Osteocyte (in vitro differentiated cells): ENCODE results near the gene GGT1. TPM values are rescaled to one million over a fixed set of nuclear protein-coding genes. Genes with fewer than 3 reads are reported as not detected.
A peak's percentile ranks its signal among the peaks of the same experiment; 100 is the strongest.

ENCODE experiments used
- DNase-seq: peaks from one replicate; pipeline ENCODE4 v3.0.0; 2021; ENCODE audit warnings: mixed read lengths; ENCODE audit not compliant: unreplicated experiment; ENCODE audit errors: extremely low spot score
- H3K27ac Mint-ChIP-seq: one replicate; pipeline ENCODE4 v1.8.0; 2021; ENCODE audit warnings: mild to moderate bottlenecking, mixed read lengths; ENCODE audit not compliant: unreplicated experiment
- H3K27me3 Mint-ChIP-seq: one replicate; pipeline ENCODE4 v1.8.0; 2021; ENCODE audit warnings: mixed read lengths; ENCODE audit not compliant: unreplicated experiment
- H3K36me3 Mint-ChIP-seq: one replicate; pipeline ENCODE4 v1.8.0; 2021; ENCODE audit warnings: mixed read lengths; ENCODE audit not compliant: unreplicated experiment
- H3K4me1 Mint-ChIP-seq: one replicate; pipeline ENCODE4 v1.8.0; 2021; ENCODE audit warnings: mixed read lengths; ENCODE audit not compliant: unreplicated experiment
- H3K4me3 Mint-ChIP-seq: one replicate; pipeline ENCODE4 v1.8.0; 2021; ENCODE audit warnings: mild to moderate bottlenecking, moderate library complexity, mixed read lengths; ENCODE audit not compliant: unreplicated experiment
- H3K9me3 Mint-ChIP-seq: one replicate; pipeline ENCODE4 v1.8.0; 2021; ENCODE audit warnings: mixed read lengths; ENCODE audit not compliant: unreplicated experiment
- CTCF ChIP-seq: fragments of 200-600 bp; sonication (generic); IDR thresholded peaks from 2 replicates; pipeline ENCODE4 v1.5.0; 2021; ENCODE audit warnings: antibody characterized with exemption, mild to moderate bottlenecking, moderate library complexity
- total RNA-seq: library from RNA; stranded (reverse); gene quantifications from 2 replicates; pipeline ENCODE4 v1.2.1, GENCODE V29; 2021

Gene GGT1
- total RNA-seq, 1 donor from 2014 or later, result 2.6 TPM

GRCh38 chr22:24567668-24568067 is 35.3 kb upstream of the GGT1 start:
- DNase-seq, result no peak
- no peak for TF ChIP-seq CTCF
- Mint-ChIP-seq H3K4me3 (no peak overlapping the region), H3K27me3 (no peaks in the 10 kb centered on the region), H3K27ac (no peak overlapping the region), H3K9me3 (no peaks in the 10 kb centered on the region), H3K4me1 (peaks cover 5% of the 10 kb centered on the region), H3K36me3 (peaks cover 12% of the 10 kb centered on the region)

DNA sequence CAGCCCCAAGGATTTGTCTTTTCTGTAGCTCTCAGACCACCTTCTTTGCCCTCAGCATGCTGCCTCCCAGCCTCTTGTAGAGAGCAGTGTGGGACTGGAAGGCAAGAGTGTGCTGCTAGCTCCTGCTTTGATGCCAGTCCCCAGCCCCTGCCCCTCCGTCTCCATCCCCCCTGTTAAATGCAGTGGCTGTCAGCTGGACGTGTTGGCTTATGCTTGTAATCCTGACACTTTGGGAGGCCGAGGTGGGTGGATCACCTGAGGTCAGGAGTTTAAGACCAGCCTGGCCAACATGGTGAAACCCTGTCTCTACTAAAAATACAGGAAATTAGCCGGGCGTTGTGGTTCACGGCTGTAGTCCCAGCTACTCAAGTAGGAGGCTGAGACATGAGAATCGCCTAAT is 31.7 kb upstream of the GGT1 start:
- H3K9me3 Mint-ChIP-seq, result no peaks in the 10 kb centered on the region
- no peak for DNase-seq
- no peaks in the 10 kb centered on the region for H3K27me3 Mint-ChIP-seq
- no peak overlapping the region for H3K4me3 Mint-ChIP-seq
- no peak overlapping the region for H3K27ac Mint-ChIP-seq
- TF ChIP-seq CTCF, result no peak
- peaks cover 27% of the 10 kb centered on the region for H3K36me3 Mint-ChIP-seq
- H3K4me1 Mint-ChIP-seq, result peaks cover 5% of the 10 kb centered on the region

DNA sequence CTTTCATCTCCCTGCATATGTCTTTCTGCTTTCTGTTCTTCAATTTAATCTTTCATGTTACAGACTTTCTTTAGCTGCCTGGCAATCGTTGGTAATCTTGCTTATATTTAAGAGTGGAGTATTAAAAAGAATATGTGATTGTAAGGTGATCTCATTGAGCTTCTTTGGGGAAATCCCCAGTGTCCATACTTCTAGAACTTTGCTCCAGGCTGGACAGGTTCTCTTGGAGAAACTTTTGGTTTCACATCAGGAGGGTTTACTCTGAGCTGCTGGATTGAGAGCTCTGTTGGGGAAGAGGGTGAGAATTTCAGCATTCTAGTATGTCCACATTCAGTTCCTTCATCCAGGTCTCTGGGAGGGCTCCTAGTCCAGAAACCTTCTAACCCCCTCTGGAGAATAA is 26.2 kb upstream of the GGT1 start:
- no peak for TF ChIP-seq CTCF
- Mint-ChIP-seq H3K27ac (no peak overlapping the region), H3K9me3 (no peaks in the 10 kb centered on the region), H3K36me3 (peaks cover 24% of the 10 kb centered on the region), H3K27me3 (no peaks in the 10 kb centered on the region), H3K4me3 (no peak overlapping the region), H3K4me1 (peaks cover 2% of the 10 kb centered on the region)
- DNase-seq, result no peak

- Mint-ChIP-seq H3K4me3 (no peak overlapping the region), H3K27ac (peak overlapping the region; percentile 5), H3K27me3 (no peaks in the 10 kb centered on the region), H3K9me3 (no peaks in the 10 kb centered on the region), H3K36me3 (peaks cover 13% of the 10 kb centered on the region), H3K4me1 (peaks cover 3% of the 10 kb centered on the region)
- no peak for DNase-seq
- TF ChIP-seq CTCF, result no peak
These were observed 24.4 kb upstream of the GGT1 start for GRCh38 chr22:24578355-24579257.

- no peaks in the 10 kb centered on the region for H3K27me3 Mint-ChIP-seq
- no peak for DNase-seq
- no peaks in the 10 kb centered on the region for H3K9me3 Mint-ChIP-seq
- H3K27ac Mint-ChIP-seq, result no peak overlapping the region
- H3K4me3 Mint-ChIP-seq, result no peak overlapping the region
- H3K36me3 Mint-ChIP-seq, result peaks cover 13% of the 10 kb centered on the region
- TF ChIP-seq CTCF, result no peak
- H3K4me1 Mint-ChIP-seq, result peaks cover 9% of the 10 kb centered on the region
These were observed 23.8 kb upstream of the GGT1 start for GRCh38 chr22:24579258-24579601.
